GM12865 (cell line): ENCODE results near the gene CACNA1S.

Experiments
- DNase-seq: peaks from one replicate; pipeline ENCODE4 v3.0.0; 2010; ENCODE audit warnings: low read depth
- H3K4me3 ChIP-seq: 2 replicates; pipeline ENCODE4 v1.5.1; 2011; ENCODE audit warnings: mild to moderate bottlenecking, low read depth, low read length, control low read depth
- TF ChIP-seq, protein P1 (sequence below): IDR thresholded peaks from 2 replicates; pipeline ENCODE4 v1.5.1; 2011; ENCODE audit warnings: low read length, control low read depth, low read depth, inconsistent platforms; ENCODE audit not compliant: insufficient read depth; ENCODE audit errors: missing control alignments

The CACNA1S gene

DNA sequence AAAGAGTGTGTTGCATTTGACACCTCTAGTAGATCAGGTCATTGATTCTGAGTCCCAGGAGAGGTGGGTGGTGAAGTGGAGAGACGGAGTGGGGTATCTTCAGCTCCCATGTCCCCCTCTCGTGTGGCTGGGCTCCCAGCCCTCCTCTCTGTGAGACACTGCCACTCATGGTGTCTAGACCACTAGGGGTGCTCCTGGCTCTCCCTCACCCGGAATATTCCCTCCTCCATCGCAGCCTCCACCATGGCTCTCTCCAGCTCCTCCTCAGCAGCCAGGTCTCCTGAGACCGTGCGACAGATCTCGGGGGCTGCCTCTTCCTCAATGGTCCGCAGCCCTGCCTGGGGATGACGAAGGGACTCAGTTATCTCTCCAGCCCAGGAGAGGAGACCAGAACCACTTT is 68.1 kb downstream of the CACNA1S start:
- H3K4me3 ChIP-seq, result no peak overlapping the region
- TF ChIP-seq, protein P1, sequence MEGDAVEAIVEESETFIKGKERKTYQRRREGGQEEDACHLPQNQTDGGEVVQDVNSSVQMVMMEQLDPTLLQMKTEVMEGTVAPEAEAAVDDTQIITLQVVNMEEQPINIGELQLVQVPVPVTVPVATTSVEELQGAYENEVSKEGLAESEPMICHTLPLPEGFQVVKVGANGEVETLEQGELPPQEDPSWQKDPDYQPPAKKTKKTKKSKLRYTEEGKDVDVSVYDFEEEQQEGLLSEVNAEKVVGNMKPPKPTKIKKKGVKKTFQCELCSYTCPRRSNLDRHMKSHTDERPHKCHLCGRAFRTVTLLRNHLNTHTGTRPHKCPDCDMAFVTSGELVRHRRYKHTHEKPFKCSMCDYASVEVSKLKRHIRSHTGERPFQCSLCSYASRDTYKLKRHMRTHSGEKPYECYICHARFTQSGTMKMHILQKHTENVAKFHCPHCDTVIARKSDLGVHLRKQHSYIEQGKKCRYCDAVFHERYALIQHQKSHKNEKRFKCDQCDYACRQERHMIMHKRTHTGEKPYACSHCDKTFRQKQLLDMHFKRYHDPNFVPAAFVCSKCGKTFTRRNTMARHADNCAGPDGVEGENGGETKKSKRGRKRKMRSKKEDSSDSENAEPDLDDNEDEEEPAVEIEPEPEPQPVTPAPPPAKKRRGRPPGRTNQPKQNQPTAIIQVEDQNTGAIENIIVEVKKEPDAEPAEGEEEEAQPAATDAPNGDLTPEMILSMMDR, result no peak
- DNase-seq, result no peak

DNA sequence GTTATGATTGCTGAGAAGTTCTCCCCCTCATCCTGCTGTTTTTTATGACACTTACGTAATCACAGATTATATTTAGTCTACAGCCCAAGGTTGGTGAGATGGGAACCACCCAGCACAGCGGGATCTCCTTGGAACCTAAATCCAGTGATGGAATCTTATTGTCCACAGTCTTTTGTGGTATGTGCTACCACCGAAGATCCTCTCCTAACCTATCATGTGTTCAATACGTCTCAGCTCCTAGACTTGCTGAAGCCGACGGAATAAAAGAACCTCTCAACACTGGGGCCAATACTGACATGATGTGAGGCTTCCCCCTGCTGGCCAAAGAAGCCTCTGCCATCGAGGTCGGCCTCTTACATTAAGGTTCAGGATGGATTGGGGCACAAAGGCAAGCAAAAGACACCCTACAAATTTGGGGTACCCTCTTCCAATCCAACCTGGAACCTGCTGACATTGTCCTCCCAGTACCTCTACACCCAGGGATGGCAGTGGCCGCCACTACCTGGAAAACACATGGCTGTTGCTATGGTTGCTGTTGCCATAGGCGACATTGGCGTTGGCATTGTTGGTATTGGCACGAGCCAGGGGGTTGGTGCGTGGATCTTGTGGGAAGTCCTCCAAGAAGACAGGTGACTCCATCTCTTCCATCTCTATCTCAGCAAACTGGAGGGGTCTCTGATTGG is 69.3 kb downstream of the CACNA1S start:
- TF ChIP-seq, protein P1, result peak; percentile 89
- DNase-seq, result peak; percentile 84
- no peak overlapping the region for H3K4me3 ChIP-seq

DNA sequence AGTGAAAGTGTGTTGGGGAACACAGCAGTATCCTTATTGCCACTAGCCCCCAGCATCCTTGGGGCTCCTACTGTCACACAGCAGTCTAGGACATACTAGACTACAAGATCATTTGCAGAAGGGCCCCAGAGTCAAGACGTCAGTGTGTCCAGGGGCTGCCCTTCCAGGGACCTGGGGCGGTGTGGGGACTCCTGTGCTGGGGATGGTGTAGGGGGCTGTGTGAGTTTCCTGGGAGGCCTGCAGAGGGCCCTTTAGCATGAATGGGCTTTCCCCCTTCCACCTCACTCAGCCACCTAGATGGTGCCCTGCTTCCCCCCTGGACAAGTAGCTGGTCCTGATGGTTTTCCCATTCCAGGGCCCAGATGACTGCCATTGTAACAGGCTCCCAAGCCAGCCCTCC is 71.2 kb downstream of the CACNA1S start:
- no peak for DNase-seq
- TF ChIP-seq, protein P1, result no peak
- no peak overlapping the region for H3K4me3 ChIP-seq

DNA sequence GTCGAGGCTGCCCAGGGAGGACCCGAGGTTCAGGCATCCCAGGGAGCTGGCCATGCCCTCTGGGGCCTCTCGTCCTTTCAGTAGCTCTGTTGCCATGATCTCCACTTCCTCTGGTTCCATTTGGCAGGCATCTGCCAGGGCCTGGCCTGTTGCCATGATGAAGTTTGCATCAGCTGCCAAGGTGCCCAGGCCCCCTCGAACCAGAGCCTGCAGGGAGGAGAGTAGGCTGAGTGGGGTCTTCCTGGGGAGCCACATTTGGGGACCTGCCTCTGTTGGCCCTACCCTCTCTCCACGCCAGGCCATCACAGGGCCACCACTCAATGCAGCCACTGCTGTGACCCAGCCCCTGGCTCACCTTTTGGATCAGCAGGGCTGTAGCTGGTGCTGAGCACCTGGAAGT is 72.3 kb downstream of the CACNA1S start:
- TF ChIP-seq, protein P1, result no peak
- H3K4me3 ChIP-seq, result no peak overlapping the region
- no peak for DNase-seq

DNA sequence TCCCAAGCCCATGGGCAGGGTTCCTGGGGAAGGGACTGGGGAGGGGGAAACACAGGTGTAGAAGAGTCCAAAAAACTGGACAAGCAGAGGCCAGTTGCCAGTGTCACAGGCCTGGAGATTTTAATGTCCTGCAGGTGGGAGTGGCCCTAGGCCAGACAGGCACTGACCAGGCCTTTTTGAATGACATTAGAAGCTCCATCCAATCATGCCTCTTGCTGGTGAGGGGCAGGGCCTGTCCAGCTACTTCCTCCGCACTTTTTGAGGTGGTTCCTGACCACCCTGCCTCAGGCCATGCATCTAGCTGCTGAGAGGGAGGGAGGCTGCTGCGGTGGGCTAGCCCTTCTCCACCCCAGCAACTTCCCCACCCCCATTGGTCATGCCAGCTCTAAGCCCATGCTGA is 72.8 kb downstream of the CACNA1S start:
- TF ChIP-seq, protein P1, result no peak
- no peak for DNase-seq
- H3K4me3 ChIP-seq, result no peak overlapping the region

DNA sequence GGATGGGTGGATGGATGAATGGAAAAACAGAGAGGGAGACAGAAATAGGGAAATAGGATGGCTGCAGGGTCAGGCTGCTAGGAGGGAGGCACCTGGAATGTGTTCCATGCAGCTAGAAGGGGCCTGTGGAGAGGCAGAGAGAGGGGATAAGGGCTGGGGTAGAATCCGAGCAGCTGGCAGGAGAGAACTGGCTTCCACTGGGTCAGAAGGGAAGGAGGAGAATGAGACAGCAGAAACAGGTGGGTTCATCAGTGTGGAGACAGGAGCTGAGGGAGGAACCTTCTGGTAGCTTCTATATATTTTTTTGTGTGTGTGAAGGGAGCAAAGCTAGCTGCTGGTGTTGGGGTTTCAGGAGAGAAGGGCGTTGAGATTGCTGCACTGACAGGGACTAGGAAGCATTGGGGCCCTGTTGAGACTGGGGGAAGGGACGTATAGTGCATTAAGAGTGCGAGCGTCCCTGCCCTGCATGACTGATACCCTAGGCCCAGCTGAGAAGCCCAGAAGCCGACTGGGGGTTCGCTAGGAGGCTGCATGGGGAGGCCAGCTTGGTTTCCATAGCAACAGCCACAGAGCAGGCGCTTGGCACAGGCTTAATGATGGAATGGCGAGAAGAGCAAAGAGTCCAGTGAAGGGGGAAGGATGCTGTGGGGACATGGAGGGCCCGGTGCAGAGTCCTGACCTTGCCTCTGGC is 73.9 kb downstream of the CACNA1S start:
- no peak overlapping the region for H3K4me3 ChIP-seq
- TF ChIP-seq, protein P1, result no peak
- no peak for DNase-seq
